SU-DHL-6 (cell line): Measurements from ENCODE around the gene ZNF18.

Experiments
- CTCF ChIP-seq: fragments of 200-600 bp; sonication (generic); IDR thresholded peaks from one replicate; pipeline ENCODE4 v1.5.1; 2017; ENCODE audit warnings: antibody characterized with exemption, mild to moderate bottlenecking, low read length, moderate library complexity; ENCODE audit not compliant: insufficient read depth, poor library complexity, severe bottlenecking
- EZH2phosphoT487 ChIP-seq: fragments of 200-600 bp; sonication (generic), shearing (Covaris generic); conservative IDR thresholded peaks from 2 replicates; pipeline ENCODE4 v1.6.1; 2018; ENCODE audit warnings: mild to moderate bottlenecking, antibody characterized with exemption, low read length, moderate library complexity, mixed read lengths

DNA sequence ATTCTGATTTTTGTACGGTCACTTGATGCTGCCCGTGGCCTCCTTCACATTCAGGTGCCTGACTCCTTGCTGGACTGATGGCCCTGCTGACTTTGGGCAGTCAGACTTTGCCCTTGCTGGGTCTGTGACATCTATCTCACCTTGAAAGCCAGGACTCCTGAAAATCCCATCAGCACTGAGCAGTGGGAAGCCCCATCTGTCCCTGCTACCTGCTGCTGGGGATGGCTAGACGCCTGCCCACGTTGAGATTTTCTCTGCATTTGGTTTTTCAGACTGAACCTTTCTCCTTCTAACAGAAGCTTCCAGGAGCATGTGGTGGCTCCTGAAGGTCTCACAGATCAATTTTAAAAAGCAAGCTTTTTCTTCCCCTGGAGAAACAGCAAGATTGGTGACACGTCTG is 10.2 kb upstream of the ZNF18 start:
- TF ChIP-seq CTCF (no peak), EZH2phosphoT487 (no peak)
